B cell (primary cell): ENCODE measurements around the gene TCF3. TPM values are rescaled to one million over a fixed set of nuclear protein-coding genes. Genes with fewer than 3 reads are reported as not detected.

Source experiments
- ATAC-seq: fragments of 200-7000 bp; cut with Tn5 transposase; one replicate; pipeline ENCODE4 v1.10.0; 2021; ENCODE audit warnings: low read depth, mild to moderate bottlenecking, moderate number of reproducible peaks, moderate library complexity
- CTCF ChIA-PET: fragments of 350-600 bp; sonication (Branson Sonifier 250); formaldehyde crosslinking; loops from one replicate; lab custom pipeline; 2021; ENCODE audit warnings: antibody characterized with exemption, inconsistent platforms; lab: Charles Lee
- POLR2A ChIA-PET: fragments of 350-600 bp; sonication (Branson Sonifier 250); formaldehyde crosslinking; loops from one replicate; lab custom pipeline; 2021; ENCODE audit warnings: antibody characterized with exemption; lab: Charles Lee
- DNase-seq: peaks from one replicate; pipeline ENCODE4 v3.0.0; 2013
- H2AFZ ChIP-seq: 2 replicates; pipeline ENCODE4 v1.6.1; 2012; ENCODE audit warnings: mild to moderate bottlenecking, low read depth, low read length; ENCODE audit not compliant: insufficient read depth, poor library complexity, severe bottlenecking
- H3K27ac ChIP-seq, 2 donors: 1 replicate in 1 of 2; 2 replicates in 1 of 2; pipeline ENCODE4 v1.5.1; 2012 to 2013; ENCODE audit warnings: low read length in 2 of 2, mild to moderate bottlenecking in 2 of 2, moderate library complexity in 1 of 2
- H3K27me3 ChIP-seq, 4 experiments: fragments of 200-600 bp in 1 of 4; sonication (generic) in 1 of 4; replicated peaks in 1 of 4; 1 replicate in 2 of 4; 2 replicates in 2 of 4; pipeline versions ENCODE4 v1.6.1 to v1.7.0; 2013 to 2016; ENCODE audit warnings: low read length in 3 of 4, mild to moderate bottlenecking in 2 of 4, mixed read lengths in 1 of 4, moderate library complexity in 1 of 4; ENCODE audit not compliant: insufficient read depth in 4 of 4, control insufficient read depth in 3 of 4; ENCODE audit errors: control extremely low read depth in 1 of 4
- H3K36me3 ChIP-seq, 2 experiments: replicated peaks in 1 of 2; 1 replicate in 1 of 2; 2 replicates in 1 of 2; pipeline versions ENCODE4 v1.6.1 to v1.7.1; 2013; ENCODE audit warnings: low read length in 1 of 2; ENCODE audit not compliant: insufficient read depth in 2 of 2, control insufficient read depth in 1 of 2; ENCODE audit errors: control extremely low read depth in 1 of 2, extremely low read depth in 1 of 2
- H3K4me1 ChIP-seq, 2 donors: fragments of 200-600 bp in 1 of 2; sonication (generic) in 1 of 2; 1 replicate in 1 of 2; 2 replicates in 1 of 2; pipeline versions ENCODE4 v1.5.1 to v1.6.1; 2013 to 2017; ENCODE audit warnings: low read length in 2 of 2; ENCODE audit not compliant: control insufficient read depth in 2 of 2, insufficient read depth in 2 of 2
- H3K4me2 ChIP-seq: replicated peaks from 2 replicates; pipeline ENCODE3; 2012; ENCODE audit warnings: mild to moderate bottlenecking, low read depth, low read length; ENCODE audit not compliant: poor library complexity, severe bottlenecking
- H3K4me3 ChIP-seq, 5 experiments: fragments of 200-600 bp in 1 of 5; sonication (generic) in 1 of 5; 1 replicate in 3 of 5; 2 replicates in 2 of 5; pipeline versions ENCODE4 v1.5.1 to v1.7.0; 2011 to 2016; ENCODE audit warnings: low read length in 4 of 5, mild to moderate bottlenecking in 4 of 5, low read depth in 2 of 5, control low read depth in 1 of 5, moderate library complexity in 1 of 5; ENCODE audit not compliant: insufficient read depth in 1 of 5; ENCODE audit errors: control extremely low read depth in 1 of 5, extremely low read depth in 1 of 5
- H3K79me2 ChIP-seq: fragments of 200-600 bp; sonication (generic); one replicate; pipeline ENCODE4 v1.6.0; 2016; ENCODE audit warnings: low read length; ENCODE audit not compliant: control insufficient read depth, insufficient read depth
- H3K9ac ChIP-seq: fragments of 200-600 bp; sonication (generic); 2 replicates; pipeline ENCODE4 v1.6.1; 2017; ENCODE audit warnings: mild to moderate bottlenecking, low read length, moderate library complexity
- H3K9me3 ChIP-seq, 3 donors: one replicate each; pipeline versions ENCODE4 v1.6.1 to v1.7.1; 2013; ENCODE audit warnings: low read length in 2 of 3; ENCODE audit not compliant: control insufficient read depth in 2 of 3, insufficient read depth in 1 of 3; ENCODE audit errors: control extremely low read depth in 1 of 3
- H4K20me1 ChIP-seq: 2 replicates; pipeline ENCODE4 v1.6.0; 2012; ENCODE audit warnings: mild to moderate bottlenecking, low read length; ENCODE audit not compliant: insufficient read depth, control insufficient read depth, poor library complexity, severe bottlenecking
- H3K27ac Mint-ChIP-seq: one replicate; pipeline ENCODE4 v1.8.0; 2021; ENCODE audit warnings: mixed read lengths
- H3K27me3 Mint-ChIP-seq: one replicate; pipeline ENCODE4 v1.8.0; 2021; ENCODE audit warnings: mixed read lengths
- H3K4me1 Mint-ChIP-seq: one replicate; pipeline ENCODE4 v1.8.0; 2021; ENCODE audit warnings: mixed read lengths
- H3K4me3 Mint-ChIP-seq: one replicate; pipeline ENCODE4 v1.8.0; 2021; ENCODE audit warnings: mixed read lengths
- H3K9me3 Mint-ChIP-seq: one replicate; pipeline ENCODE4 v1.8.0; 2022; ENCODE audit warnings: mixed read lengths; ENCODE audit not compliant: insufficient read depth
- EZH2 ChIP-seq: IDR thresholded peaks from 2 replicates; pipeline ENCODE4 v1.6.1; 2012; ENCODE audit warnings: borderline replicate concordance, low read depth, mild to moderate bottlenecking, moderate library complexity, low read length; ENCODE audit not compliant: insufficient read depth, poor library complexity, severe bottlenecking
- WGBS: methylation state at CpG from one replicate; pipeline ENCODE4 v1.1.5; 2013; ENCODE audit warnings: missing lambda C conversion rate; ENCODE audit not compliant: insufficient coverage; 5-methylcytosine and 5-hydroxymethylcytosine counted together
- intact Hi-C: fragments of 100-400 bp; cut with micrococcal nuclease; formaldehyde crosslinking; loops from one replicate; pipeline ENCODE4 v1.10.0; 2022
- polyA plus RNA-seq: library from polyadenylated mRNA; depleted of rRNA; stranded (reverse); fragments of >200 nt; gene quantifications from 2 replicates; pipeline ENCODE4 v1.2.3, GENCODE V29; 2012
- total RNA-seq, 2 donors: library from RNA; stranded (reverse); fragments of 120-200 nt in 1 of 2; gene quantifications; 1 replicate in 1 of 2; 2 replicates in 1 of 2; pipeline versions ENCODE4 v1.2.3 to v1.2.4, GENCODE V29; 2013 to 2022
- TF ChIP-seq, protein P1 (sequence below): fragments of 200-600 bp; IDR thresholded peaks from one replicate; pipeline ENCODE4 v1.8.0; 2022; ENCODE audit warnings: antibody characterized with exemption, mild to moderate bottlenecking

The TCF3 gene
- total and polyA plus RNA-seq, 2 donors (not counting 1 experiment from before 2014, with no cell fraction given), result 278 to 588 TPM

DNA sequence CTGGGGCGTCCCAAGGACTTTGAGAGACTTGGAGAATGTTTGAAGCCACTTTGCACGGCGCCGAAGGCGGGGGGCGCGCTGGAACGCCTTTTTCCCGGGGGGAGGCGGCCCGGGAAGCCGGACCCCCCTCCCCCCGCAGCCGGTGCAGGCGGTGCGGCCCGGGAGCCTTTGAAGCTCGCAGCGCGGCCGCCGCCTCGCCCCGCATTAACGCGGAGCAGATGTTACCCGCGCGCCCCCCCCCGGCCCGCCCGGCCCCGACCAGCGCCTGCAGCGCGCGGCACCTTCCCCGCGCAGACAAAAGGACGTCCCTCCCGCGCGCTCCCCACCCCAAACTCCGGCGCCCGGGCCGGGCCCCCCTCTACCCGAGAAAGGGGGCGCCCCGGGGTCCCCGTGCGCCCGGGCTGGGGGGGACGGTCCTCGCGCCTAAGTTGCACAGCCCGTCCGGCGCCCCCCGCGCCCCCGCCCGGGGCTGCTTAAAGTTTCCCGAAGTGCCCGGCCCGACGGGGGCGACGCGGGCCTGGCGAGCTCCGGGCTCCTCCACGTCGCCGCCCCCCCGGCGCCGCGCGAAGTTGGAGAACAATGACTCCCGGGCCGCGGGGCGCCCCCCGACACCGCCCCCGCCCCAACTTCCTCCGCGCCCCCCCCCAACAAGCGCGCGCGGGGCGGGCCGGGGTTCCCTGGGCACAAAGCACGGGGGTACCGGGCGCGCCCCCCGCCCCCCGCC lies 685 bp downstream of the TCF3 start:
- CTCF ChIA-PET, result interaction anchor here (0.9 to 7.3 kb wide), 8 partner anchors 11 to 106 kb away, joined by 3 to 114 read pairs (median 6); no protein-coding TSS in a partner anchor
- peak overlapping the region; percentile 97 for H3K27ac Mint-ChIP-seq
- H3K4me1 Mint-ChIP-seq, result peaks cover 64% of the 10 kb centered on the region

More for the DNA sequence above, 685 bp downstream of the TCF3 start:
- Mint-ChIP-seq H3K27me3 (no peaks in the 10 kb centered on the region), H3K9me3 (no peaks in the 10 kb centered on the region), H3K4me3 (peak overlapping the region; percentile 96)
- Histone ChIP-seq H3K36me3 (peaks cover 0 to 16% of the 10 kb centered on the region in 2 experiments), H3K27ac (peak overlapping the region; percentile 52 to 70), H3K9me3 (peaks cover 0 to 3% (median 0%) of the 10 kb centered on the region in 3 donors), H2AFZ (peak overlapping the region; percentile 32), H3K4me3 (peak overlapping the region; percentile 62 to 74 (median 67)), H4K20me1 (peaks cover 46% of the 10 kb centered on the region), H3K9ac (peak overlapping the region; percentile 70), H3K79me2 (peaks cover 45% of the 10 kb centered on the region), H3K4me1 (peaks cover 46 to 80% of the 10 kb centered on the region in 2 donors), H3K27me3 (no peaks in the 10 kb centered on the region), H3K4me2 (peak overlapping the region; percentile 87)
- POLR2A ChIA-PET, result interaction anchor here (0.7 to 4.7 kb wide), 7 partner anchors 10 to 59 kb away, joined by 3 to 46 read pairs (median 7); partner anchors contain the start of genes MBD3 and UQCR11
- TF ChIP-seq EZH2, result no peak
- TF ChIP-seq, protein P1, sequence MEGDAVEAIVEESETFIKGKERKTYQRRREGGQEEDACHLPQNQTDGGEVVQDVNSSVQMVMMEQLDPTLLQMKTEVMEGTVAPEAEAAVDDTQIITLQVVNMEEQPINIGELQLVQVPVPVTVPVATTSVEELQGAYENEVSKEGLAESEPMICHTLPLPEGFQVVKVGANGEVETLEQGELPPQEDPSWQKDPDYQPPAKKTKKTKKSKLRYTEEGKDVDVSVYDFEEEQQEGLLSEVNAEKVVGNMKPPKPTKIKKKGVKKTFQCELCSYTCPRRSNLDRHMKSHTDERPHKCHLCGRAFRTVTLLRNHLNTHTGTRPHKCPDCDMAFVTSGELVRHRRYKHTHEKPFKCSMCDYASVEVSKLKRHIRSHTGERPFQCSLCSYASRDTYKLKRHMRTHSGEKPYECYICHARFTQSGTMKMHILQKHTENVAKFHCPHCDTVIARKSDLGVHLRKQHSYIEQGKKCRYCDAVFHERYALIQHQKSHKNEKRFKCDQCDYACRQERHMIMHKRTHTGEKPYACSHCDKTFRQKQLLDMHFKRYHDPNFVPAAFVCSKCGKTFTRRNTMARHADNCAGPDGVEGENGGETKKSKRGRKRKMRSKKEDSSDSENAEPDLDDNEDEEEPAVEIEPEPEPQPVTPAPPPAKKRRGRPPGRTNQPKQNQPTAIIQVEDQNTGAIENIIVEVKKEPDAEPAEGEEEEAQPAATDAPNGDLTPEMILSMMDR, result no peak
- under 1% methylated on average over 75 of the region's 101 CpGs for WGBS
- ATAC-seq (no peak), DNase-seq (peak; percentile 76)
- intact Hi-C loops, result loop anchor here (1.0 to 5.0 kb wide), 2 partner anchors 45 to 196 kb away; partner anchors contain the start of gene REXO1
